Myometrial cell (primary cell): Measurements from ENCODE around the gene FAM229B. TPM values are rescaled to one million over a fixed set of nuclear protein-coding genes. Genes with fewer than 3 reads are reported as not detected.

Experiments
- total RNA-seq: library from RNA; depleted of rRNA; stranded (reverse); fragments of >200 nt; gene quantifications from 2 replicates; pipeline ENCODE4 v1.2.3, GENCODE V29; 2015

The FAM229B gene, protein sequence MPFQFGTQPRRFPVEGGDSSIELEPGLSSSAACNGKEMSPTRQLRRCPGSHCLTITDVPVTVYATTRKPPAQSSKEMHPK
- 12.4 and 18.2 TPM in 2 replicates for total RNA-seq

DNA sequence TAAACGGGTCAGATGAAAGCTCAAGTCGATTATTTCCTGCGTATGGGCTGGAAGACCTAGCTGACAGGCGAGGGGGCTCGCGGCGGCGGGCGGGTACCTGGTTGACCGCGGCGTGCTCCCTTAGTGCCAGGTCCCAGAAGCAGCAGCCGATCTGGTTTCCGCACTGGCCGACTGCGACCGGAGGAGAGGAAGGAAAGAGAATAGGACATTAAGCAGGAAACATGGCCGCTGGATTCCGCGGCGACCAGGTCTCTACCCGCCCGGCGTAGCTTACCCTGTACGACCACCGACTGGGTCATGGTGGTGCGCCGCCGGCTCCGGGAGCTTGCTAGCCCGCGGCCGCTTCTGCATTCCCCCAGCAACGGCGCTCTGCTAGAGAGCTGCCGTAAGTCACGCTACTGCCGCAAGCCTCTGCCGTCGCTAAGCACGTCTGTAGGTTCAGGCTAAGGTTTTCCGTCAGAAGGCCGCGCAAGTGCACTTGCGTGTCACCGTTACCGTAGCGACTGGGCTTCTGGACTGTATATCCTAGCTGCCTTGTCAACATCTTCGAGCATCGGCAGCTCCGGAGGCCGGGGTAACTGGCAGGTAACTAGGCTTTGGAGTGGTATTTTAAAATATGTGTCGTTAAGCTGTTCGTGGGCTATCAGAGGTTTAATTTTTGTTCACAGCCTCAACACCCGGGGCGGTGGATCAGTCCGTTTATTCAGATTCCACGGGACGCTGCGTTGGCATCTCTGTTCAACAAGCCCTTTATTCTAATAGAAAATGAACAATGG lies at the start of gene FAM229B, which contains the start of gene TUBE1:
TSS of gene FAM229B (plus strand) at position 456 of the 776 bp plus-strand sequence. CDS start 11,693 bp downstream, outside the sequence.
TSS of gene TUBE1 (minus strand) at position 347 of the 776 bp plus-strand sequence. CDS start at position 299, 48 bp downstream.

DNA sequence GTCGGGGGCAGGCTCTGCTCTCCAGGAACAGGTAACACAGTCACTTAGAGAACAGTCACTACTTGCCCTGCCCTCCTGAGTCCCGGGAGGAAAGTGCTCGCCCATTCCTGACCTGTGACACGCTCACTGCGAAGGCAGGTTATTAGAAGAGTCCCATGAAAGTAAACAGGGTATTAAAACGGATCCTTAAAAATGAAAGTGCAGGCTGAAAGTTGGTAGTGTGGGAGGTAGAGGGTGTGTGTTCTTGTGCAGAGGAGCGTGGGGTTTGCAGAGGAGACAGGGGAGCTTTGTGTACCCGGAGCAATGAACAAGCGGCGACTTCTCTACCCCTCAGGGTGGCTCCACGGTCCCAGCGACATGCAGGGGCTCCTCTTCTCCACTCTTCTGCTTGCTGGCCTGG lies 33.4 kb upstream of the FAM229B start, which contains the start of gene CCN6:
TSS of gene CCN6 (plus strand) at position 104 of the 400 bp plus-strand sequence. CDS start at position 358, 254 bp downstream.

Other genes with a start within 250 kb of the FAM229B start
- gene FYN, start 214.1 kb upstream of the FAM229B start, total RNA-seq = 37.7 and 49.6 TPM in 2 replicates
- not detected in 2 replicates for gene CCN6, start 33.5 kb upstream of the FAM229B start, total RNA-seq
- 21.0 and 26.1 TPM in 2 replicates for gene TUBE1, start 109 bp upstream of the FAM229B start, total RNA-seq
- 128 and 138 TPM in 2 replicates for gene LAMA4, start 167.0 kb downstream of the FAM229B start, total RNA-seq